ENCODE measurements around the gene SP140L. TPM values are rescaled to one million over a fixed set of nuclear protein-coding genes. Genes with fewer than 3 reads are reported as not detected.

SP140L gene
- total and polyA plus RNA-seq, 10 of the 15 experiments (the other 5 are each of a cell fraction or from before 2014, with no cell fraction given): 4.7 to 28.6 (median 15.0) TPM

DNA sequence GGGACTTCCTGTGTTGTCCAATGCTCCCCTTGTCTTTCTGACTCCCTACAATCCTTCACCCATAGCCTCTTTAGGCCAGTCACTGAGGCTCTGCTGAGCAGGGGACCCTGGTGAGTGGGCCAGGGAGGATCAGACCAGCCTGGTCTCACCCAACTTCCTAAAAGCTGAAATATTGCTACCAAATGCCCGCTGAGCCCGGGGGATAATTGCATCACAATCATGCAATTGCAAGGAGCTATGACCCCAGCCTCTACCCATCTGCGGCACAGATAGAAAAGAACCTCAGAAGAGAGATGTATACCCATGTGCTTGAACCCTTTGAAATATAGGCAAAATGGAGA is 85.3 kb downstream of the SP140L start:
- BruUV-seq (replicated peaks): no TSS peak
- Histone ChIP-seq H2AFZ (ENCODE audit: control insufficient read depth, low read depth, low read length) (peak overlapping the region; percentile 91), H3K27me3 (replicated peaks in 1 of 2; ENCODE audit: control insufficient read depth in 2 of 2, insufficient read depth in 2 of 2, low read length in 1 of 2) (no peaks in the 10 kb centered on the region), H3K79me2 (ENCODE audit: control insufficient read depth, insufficient read depth, low read length) (peaks cover 26% of the 10 kb centered on the region), H3K9ac (ENCODE audit: control insufficient read depth, insufficient read depth, low read length) (peak overlapping the region; percentile 86), H3K4me1 (ENCODE audit: control insufficient read depth, insufficient read depth, low read length) (peaks cover 35% of the 10 kb centered on the region), H3K9me3 (replicated peaks; ENCODE audit: control insufficient read depth, insufficient read depth, low read length) (no peaks in the 10 kb centered on the region), H3K4me2 (ENCODE audit: control insufficient read depth, insufficient read depth) (peak overlapping the region; percentile 99), H3K36me3 (ENCODE audit: control insufficient read depth in 2 of 2, insufficient read depth in 2 of 2, low read length in 1 of 2) (no peaks in the 10 kb centered on the region), H3K27ac (ENCODE audit: control insufficient read depth, insufficient read depth) (peak overlapping the region; percentile 79), H3K4me3 (peak overlapping the region; percentile 77), H4K20me1 (ENCODE audit: control insufficient read depth, insufficient read depth) (no peaks in the 10 kb centered on the region)
- intact Hi-C loops (cut with micrococcal nuclease; ENCODE audit: unreplicated experiment) (loop anchor here (10.0 kb wide), 1 partner anchor 302 kb away; the partner anchor contains the start of gene CAB39), in situ Hi-C loops (cut with MboI) (no loop called here)
- no peak for TF ChIP-seq ESRRA (IDR thresholded peaks at IDR 0.05; ENCODE audit: low read length)
- 0 out of 2 replicates have a peak, but pooled peaks have one; percentile 4 for TF ChIP-seq GATAD2B (conservative IDR thresholded peaks at IDR 0.05; ENCODE audit: low read depth)
- TF ChIP-seq CHD2 (IDR thresholded peaks at IDR 0.05; ENCODE audit: borderline replicate concordance, low read depth, low read length): no peak
- FAIRE-seq (no peak), DNase-seq (ENCODE audit: low read depth, low spot score) (no peak), ATAC-seq (peak; percentile 1; the same call in 2 of the 3 replicates)
- SMC1A ChIA-PET (ENCODE audit: uncharacterized antibody, unreplicated experiment): interaction anchor here (1.0 to 2.6 kb wide), 9 partner anchors 8 to 203 kb away, joined by 3 to 8 read pairs (median 4); no protein-coding TSS in a partner anchor
- CTCF ChIA-PET: interaction anchor here (1.0 to 1.2 kb wide), 3 partner anchors 83 to 210 kb away, joined by 3 to 4 read pairs (median 3); partner anchors contain the start of gene SP140L
- RAD21 ChIA-PET (ENCODE audit: unreplicated experiment): interaction anchor here (0.9 to 2.0 kb wide), 4 partner anchors 10 to 210 kb away, joined by 3 to 6 read pairs (median 3); partner anchors contain the start of gene SP140L
- POLR2A ChIA-PET: no interaction called here
- WGBS (ENCODE audit: insufficient coverage, insufficient replicate concordance, low lambda C conversion rate, missing lambda C conversion rate): 96% methylated on average over 3 of the region's 3 CpGs

DNA sequence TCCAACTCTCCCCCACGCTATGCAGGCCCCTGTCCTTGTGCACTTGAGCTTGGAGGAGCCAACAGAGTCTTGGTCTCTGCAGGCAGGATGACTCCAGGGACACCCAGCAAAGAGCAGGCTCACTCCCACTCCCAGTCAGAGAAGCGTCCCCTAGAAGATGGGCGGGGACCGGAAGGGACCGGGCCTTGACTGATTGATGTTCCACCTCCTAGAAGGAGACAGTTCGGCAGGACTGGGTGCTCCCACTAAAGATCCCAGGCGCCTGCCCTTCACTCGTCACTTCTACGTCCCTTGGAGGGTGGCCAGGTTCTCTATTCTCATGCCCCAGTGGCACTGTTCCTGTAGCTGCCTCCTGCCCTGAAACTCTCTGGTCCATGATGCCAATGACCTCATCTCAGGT is 85.9 kb downstream of the SP140L start:
- H4K20me1 ChIP-seq (ENCODE audit: control insufficient read depth, insufficient read depth): no peaks in the 10 kb centered on the region
- CTCF ChIA-PET: interaction anchor here (1.0 kb wide), 1 partner anchor 210 kb away, joined by 3 read pairs; no protein-coding TSS in a partner anchor
- ATAC-seq: no peak
- WGBS (ENCODE audit: insufficient coverage, insufficient replicate concordance, low lambda C conversion rate, missing lambda C conversion rate): 93% methylated on average over 9 of the region's 9 CpGs
- H3K27me3 ChIP-seq (replicated peaks in 1 of 2; ENCODE audit: control insufficient read depth in 2 of 2, insufficient read depth in 2 of 2, low read length in 1 of 2): no peaks in the 10 kb centered on the region
- H3K27ac ChIP-seq (ENCODE audit: control insufficient read depth, insufficient read depth): no peak overlapping the region
- intact Hi-C loops (cut with micrococcal nuclease; ENCODE audit: unreplicated experiment): loop anchor here (10.0 kb wide), 1 partner anchor 302 kb away; the partner anchor contains the start of gene CAB39
- no TSS peak for BruUV-seq (replicated peaks)
- SMC1A ChIA-PET (ENCODE audit: uncharacterized antibody, unreplicated experiment): interaction anchor here (0.5 to 2.6 kb wide), 7 partner anchors 16 to 202 kb away, joined by 3 to 8 read pairs (median 4); no protein-coding TSS in a partner anchor
- no peak overlapping the region for H2AFZ ChIP-seq (ENCODE audit: control insufficient read depth, low read depth, low read length)
- no peak for DNase-seq (ENCODE audit: low read depth, low spot score)
- RAD21 ChIA-PET (ENCODE audit: unreplicated experiment): interaction anchor here (2.0 kb wide), 1 partner anchor 86 kb away, joined by 6 read pairs; the partner anchor contains the start of gene SP140L
- peaks cover 35% of the 10 kb centered on the region for H3K4me1 ChIP-seq (ENCODE audit: control insufficient read depth, insufficient read depth, low read length)
- no peak for FAIRE-seq
- no peaks in the 10 kb centered on the region for H3K9me3 ChIP-seq (replicated peaks; ENCODE audit: control insufficient read depth, insufficient read depth, low read length)
- POLR2A ChIA-PET: no interaction called here
- peak overlapping the region; percentile 99 for H3K4me2 ChIP-seq (ENCODE audit: control insufficient read depth, insufficient read depth)
- no peak overlapping the region for H3K9ac ChIP-seq (ENCODE audit: control insufficient read depth, insufficient read depth, low read length)
- H3K36me3 ChIP-seq (ENCODE audit: control insufficient read depth in 2 of 2, insufficient read depth in 2 of 2, low read length in 1 of 2): no peaks in the 10 kb centered on the region
- no peak overlapping the region for H3K4me3 ChIP-seq
- peaks cover 31% of the 10 kb centered on the region for H3K79me2 ChIP-seq (ENCODE audit: control insufficient read depth, insufficient read depth, low read length)
- in situ Hi-C loops (cut with MboI): no loop called here
- TF ChIP-seq MXI1 (IDR thresholded peaks at IDR 0.05; ENCODE audit: low read depth, low read length) (no peak), SMC3 (IDR thresholded peaks at IDR 0.05; ENCODE audit: borderline replicate concordance, low read length) (no peak), YBX1 (IDR thresholded peaks at IDR 0.05) (no peak), RCOR1 (conservative IDR thresholded peaks at IDR 0.05; ENCODE audit: low read depth, low read length) (no peak), ATF7 (IDR thresholded peaks at IDR 0.05; ENCODE audit: low read depth) (no peak), RAD21 (IDR thresholded peaks at IDR 0.05; ENCODE audit: insufficient read depth, low read depth, low read length) (no peak), POLR2AphosphoS2 (IDR thresholded peaks at IDR 0.05; ENCODE audit: low read depth, low read length) (no peak), BACH1 (IDR thresholded peaks at IDR 0.05; ENCODE audit: borderline replicate concordance) (no peak), CHD4 (IDR thresholded peaks at IDR 0.05) (no peak), KLF5 (IDR thresholded peaks at IDR 0.05; ENCODE audit: partially characterized antibody) (no peak)
- TF ChIP-seq, protein P1, sequence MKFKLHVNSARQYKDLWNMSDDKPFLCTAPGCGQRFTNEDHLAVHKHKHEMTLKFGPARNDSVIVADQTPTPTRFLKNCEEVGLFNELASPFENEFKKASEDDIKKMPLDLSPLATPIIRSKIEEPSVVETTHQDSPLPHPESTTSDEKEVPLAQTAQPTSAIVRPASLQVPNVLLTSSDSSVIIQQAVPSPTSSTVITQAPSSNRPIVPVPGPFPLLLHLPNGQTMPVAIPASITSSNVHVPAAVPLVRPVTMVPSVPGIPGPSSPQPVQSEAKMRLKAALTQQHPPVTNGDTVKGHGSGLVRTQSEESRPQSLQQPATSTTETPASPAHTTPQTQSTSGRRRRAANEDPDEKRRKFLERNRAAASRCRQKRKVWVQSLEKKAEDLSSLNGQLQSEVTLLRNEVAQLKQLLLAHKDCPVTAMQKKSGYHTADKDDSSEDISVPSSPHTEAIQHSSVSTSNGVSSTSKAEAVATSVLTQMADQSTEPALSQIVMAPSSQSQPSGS (IDR thresholded peaks at IDR 0.05; ENCODE audit: low read length): no peak
- TF ChIP-seq, protein P2, sequence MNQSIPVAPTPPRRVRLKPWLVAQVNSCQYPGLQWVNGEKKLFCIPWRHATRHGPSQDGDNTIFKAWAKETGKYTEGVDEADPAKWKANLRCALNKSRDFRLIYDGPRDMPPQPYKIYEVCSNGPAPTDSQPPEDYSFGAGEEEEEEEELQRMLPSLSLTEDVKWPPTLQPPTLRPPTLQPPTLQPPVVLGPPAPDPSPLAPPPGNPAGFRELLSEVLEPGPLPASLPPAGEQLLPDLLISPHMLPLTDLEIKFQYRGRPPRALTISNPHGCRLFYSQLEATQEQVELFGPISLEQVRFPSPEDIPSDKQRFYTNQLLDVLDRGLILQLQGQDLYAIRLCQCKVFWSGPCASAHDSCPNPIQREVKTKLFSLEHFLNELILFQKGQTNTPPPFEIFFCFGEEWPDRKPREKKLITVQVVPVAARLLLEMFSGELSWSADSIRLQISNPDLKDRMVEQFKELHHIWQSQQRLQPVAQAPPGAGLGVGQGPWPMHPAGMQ (IDR thresholded peaks at IDR 0.05; ENCODE audit: borderline replicate concordance): no peak

Measured in GM12878 (cell line).